ENCODE measurements around the gene CPNE4.

DNA sequence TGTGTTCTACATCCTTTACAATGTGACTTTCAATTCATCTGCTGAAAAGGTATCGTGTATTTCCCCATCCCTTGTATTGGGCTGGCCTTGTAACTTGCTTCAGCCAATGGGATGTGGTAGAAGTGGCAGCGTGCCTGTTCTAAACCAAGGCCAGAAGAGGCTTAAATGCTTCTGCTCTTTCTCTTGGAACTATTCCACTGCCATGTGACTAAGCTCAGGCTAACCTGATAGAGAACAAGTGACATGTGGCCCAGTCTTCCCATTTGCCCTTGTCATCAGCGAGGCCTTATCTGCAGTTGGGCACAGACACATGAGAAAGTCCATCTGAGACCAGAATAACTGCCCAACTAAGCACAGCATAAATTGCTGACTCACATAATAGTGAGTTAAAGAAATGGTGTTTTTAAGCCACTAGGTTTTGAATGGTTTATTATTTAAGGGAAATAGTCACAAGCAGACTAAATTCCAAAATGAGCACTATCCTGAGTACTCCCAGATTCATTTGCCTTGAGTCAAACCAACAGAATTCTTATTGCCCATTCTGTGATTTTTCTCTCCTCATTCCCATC is 230.2 kb downstream of the CPNE4 start:
- TF ChIP-seq EZH2phosphoT487 (IDR thresholded peaks at IDR 0.05; ENCODE audit: borderline replicate concordance), result no peak
- TF ChIP-seq, protein P1, sequence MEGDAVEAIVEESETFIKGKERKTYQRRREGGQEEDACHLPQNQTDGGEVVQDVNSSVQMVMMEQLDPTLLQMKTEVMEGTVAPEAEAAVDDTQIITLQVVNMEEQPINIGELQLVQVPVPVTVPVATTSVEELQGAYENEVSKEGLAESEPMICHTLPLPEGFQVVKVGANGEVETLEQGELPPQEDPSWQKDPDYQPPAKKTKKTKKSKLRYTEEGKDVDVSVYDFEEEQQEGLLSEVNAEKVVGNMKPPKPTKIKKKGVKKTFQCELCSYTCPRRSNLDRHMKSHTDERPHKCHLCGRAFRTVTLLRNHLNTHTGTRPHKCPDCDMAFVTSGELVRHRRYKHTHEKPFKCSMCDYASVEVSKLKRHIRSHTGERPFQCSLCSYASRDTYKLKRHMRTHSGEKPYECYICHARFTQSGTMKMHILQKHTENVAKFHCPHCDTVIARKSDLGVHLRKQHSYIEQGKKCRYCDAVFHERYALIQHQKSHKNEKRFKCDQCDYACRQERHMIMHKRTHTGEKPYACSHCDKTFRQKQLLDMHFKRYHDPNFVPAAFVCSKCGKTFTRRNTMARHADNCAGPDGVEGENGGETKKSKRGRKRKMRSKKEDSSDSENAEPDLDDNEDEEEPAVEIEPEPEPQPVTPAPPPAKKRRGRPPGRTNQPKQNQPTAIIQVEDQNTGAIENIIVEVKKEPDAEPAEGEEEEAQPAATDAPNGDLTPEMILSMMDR (conservative IDR thresholded peaks at IDR 0.05; ENCODE audit: low read length), result no peak
